DOHH2 (cell line): ENCODE results near the gene ARIH1.

Experiments used
- H3F3A ChIP-seq: fragments of 200-600 bp; sonication (generic), shearing (Covaris generic); 2 replicates; pipeline ENCODE4 v1.6.0; 2016; ENCODE audit warnings: antibody characterized with exemption, mild to moderate bottlenecking; ENCODE audit not compliant: control insufficient read depth, insufficient read depth
- H3K27ac ChIP-seq: fragments of 200-600 bp; sonication (generic); 2 replicates; pipeline ENCODE4 v1.5.1; 2014; ENCODE audit warnings: low read depth, mild to moderate bottlenecking, low read length, moderate library complexity
- H3K27me3 ChIP-seq: fragments of 200-600 bp; sonication (generic); 2 replicates; pipeline ENCODE4 v1.6.1; 2014; ENCODE audit warnings: mild to moderate bottlenecking, low read length, mixed read lengths; ENCODE audit not compliant: control insufficient read depth
- H3K36me3 ChIP-seq: fragments of 200-600 bp; sonication (generic); 2 replicates; pipeline ENCODE4 v1.6.1; 2014; ENCODE audit warnings: mild to moderate bottlenecking, low read length, moderate library complexity, mixed read lengths; ENCODE audit not compliant: control insufficient read depth
- H3K4me1 ChIP-seq: fragments of 200-600 bp; sonication (generic); 2 replicates; pipeline ENCODE4 v1.6.1; 2014; ENCODE audit warnings: mild to moderate bottlenecking, low read length, mixed read lengths; ENCODE audit not compliant: control insufficient read depth
- H3K4me2 ChIP-seq: fragments of 200-600 bp; sonication (generic); 2 replicates; pipeline ENCODE4 v1.6.0; 2014; ENCODE audit warnings: mild to moderate bottlenecking, low read length, moderate library complexity
- H3K4me3 ChIP-seq: fragments of 200-600 bp; sonication (generic); 2 replicates; pipeline ENCODE4 v1.5.1; 2014; ENCODE audit warnings: mild to moderate bottlenecking, low read length, mixed read lengths
- H3K79me2 ChIP-seq: fragments of 200-600 bp; sonication (generic); 2 replicates; pipeline ENCODE4 v1.6.1; 2014; ENCODE audit warnings: mild to moderate bottlenecking, low read length, mixed read lengths; ENCODE audit not compliant: control insufficient read depth
- H3K9me2 ChIP-seq: fragments of 200-600 bp; sonication (generic); replicated peaks from 2 replicates; pipeline ENCODE4 v1.6.1; 2014; ENCODE audit warnings: mild to moderate bottlenecking, low read length, mixed read lengths; ENCODE audit not compliant: control insufficient read depth
- H3K9me3 ChIP-seq: fragments of 200-600 bp; sonication (generic); 2 replicates; pipeline ENCODE4 v1.6.1; 2014; ENCODE audit warnings: antibody characterized with exemption, low read length, mixed read lengths; ENCODE audit not compliant: control insufficient read depth, insufficient read depth
- H4K20me1 ChIP-seq: fragments of 200-600 bp; sonication (generic); 2 replicates; pipeline ENCODE4 v1.6.0; 2014; ENCODE audit warnings: low read depth, mild to moderate bottlenecking, antibody characterized with exemption, low read length, moderate library complexity; ENCODE audit not compliant: control insufficient read depth, insufficient read depth
- CTCF ChIP-seq: fragments of 200-600 bp; sonication (generic); IDR thresholded peaks from one replicate; pipeline ENCODE4 v1.5.1; 2014; ENCODE audit warnings: antibody characterized with exemption, mild to moderate bottlenecking, low read depth, low read length; ENCODE audit not compliant: poor library complexity, severe bottlenecking
- EZH2phosphoT487 ChIP-seq: fragments of 200-600 bp; sonication (generic); IDR thresholded peaks from 2 replicates; pipeline ENCODE4 v1.6.1; 2017; ENCODE audit warnings: borderline replicate concordance, mild to moderate bottlenecking, antibody characterized with exemption, low read length, moderate library complexity, mixed read lengths

The ARIH1 gene

GRCh38 chr15:72585025-72585424 lies 110.9 kb downstream of the ARIH1 start:
- no peaks in the 10 kb centered on the region for H3K9me2 ChIP-seq
- H3K9me3 ChIP-seq = no peaks in the 10 kb centered on the region
- H3K79me2 ChIP-seq = no peaks in the 10 kb centered on the region
- no peaks in the 10 kb centered on the region for H3K4me1 ChIP-seq
- no peak overlapping the region for H3K4me3 ChIP-seq
- H3K36me3 ChIP-seq = peaks cover 42% of the 10 kb centered on the region
- H3K27me3 ChIP-seq = no peaks in the 10 kb centered on the region
- H3K4me2 ChIP-seq = no peak overlapping the region
- TF ChIP-seq CTCF (no peak), EZH2phosphoT487 (no peak)
- H4K20me1 ChIP-seq = no peaks in the 10 kb centered on the region
- H3F3A ChIP-seq = no peaks in the 10 kb centered on the region
- no peak overlapping the region for H3K27ac ChIP-seq

- Histone ChIP-seq H3K27me3 (no peaks in the 10 kb centered on the region), H3K27ac (no peak overlapping the region), H3K36me3 (peaks cover 36% of the 10 kb centered on the region), H3F3A (no peaks in the 10 kb centered on the region), H3K4me2 (no peak overlapping the region), H3K9me2 (no peaks in the 10 kb centered on the region), H4K20me1 (no peaks in the 10 kb centered on the region), H3K9me3 (no peaks in the 10 kb centered on the region), H3K79me2 (no peaks in the 10 kb centered on the region), H3K4me3 (no peak overlapping the region), H3K4me1 (no peaks in the 10 kb centered on the region)
- TF ChIP-seq CTCF = no peak
- no peak for TF ChIP-seq EZH2phosphoT487
Observed at GRCh38 chr15:72585476-72586058, 111.4 kb downstream of the ARIH1 start.

- Histone ChIP-seq H3F3A (no peaks in the 10 kb centered on the region), H3K4me1 (no peaks in the 10 kb centered on the region), H3K79me2 (no peaks in the 10 kb centered on the region), H3K9me3 (no peaks in the 10 kb centered on the region), H3K4me2 (no peak overlapping the region), H4K20me1 (no peaks in the 10 kb centered on the region), H3K4me3 (no peak overlapping the region), H3K36me3 (peaks cover 13% of the 10 kb centered on the region), H3K27me3 (no peaks in the 10 kb centered on the region), H3K9me2 (no peaks in the 10 kb centered on the region), H3K27ac (no peak overlapping the region)
- TF ChIP-seq CTCF (no peak), EZH2phosphoT487 (no peak)
Observed at GRCh38 chr15:72588096-72588495, 114.0 kb downstream of the ARIH1 start.

- Histone ChIP-seq H3K4me3 (no peak overlapping the region), H3K9me2 (no peaks in the 10 kb centered on the region), H4K20me1 (no peaks in the 10 kb centered on the region), H3K79me2 (no peaks in the 10 kb centered on the region), H3K4me1 (no peaks in the 10 kb centered on the region), H3K27ac (no peak overlapping the region), H3K27me3 (no peaks in the 10 kb centered on the region), H3K4me2 (no peak overlapping the region), H3F3A (no peaks in the 10 kb centered on the region), H3K36me3 (no peaks in the 10 kb centered on the region; the same call in 1 of the 2 replicates), H3K9me3 (no peaks in the 10 kb centered on the region)
- TF ChIP-seq CTCF = no peak
- TF ChIP-seq EZH2phosphoT487 = no peak
Observed at GRCh38 chr15:72590427-72590826, 116.3 kb downstream of the ARIH1 start.
